Left ventricle myocardium superior (tissue), 1 donor: ENCODE measurements around the gene HMCN1. TPM values are rescaled to one million over a fixed set of nuclear protein-coding genes. Genes with fewer than 3 reads are reported as not detected.
"Not testable (repeated sequence)": the region's sequence is repeated elsewhere in the genome, so short reads cannot be mapped to it uniquely, and the experiment has no call there.

Experiments
- ATAC-seq: fragments of 200-7000 bp; cut with Tn5 transposase; one replicate; pipeline ENCODE4 v1.9.1; 2020; ENCODE audit warnings: mild to moderate bottlenecking, moderate library complexity
- DNase-seq: peaks from one replicate; pipeline ENCODE4 v3.0.0-alpha.2; 2020
- intact Hi-C: fragments of 100-400 bp; cut with micrococcal nuclease; formaldehyde crosslinking; loops from one replicate; pipeline ENCODE4 v1.11.0; 2022
- total RNA-seq: library from RNA; stranded (reverse); fragmentation: NEBNext Ultra II Directional; extraction: Animal tissue kit (Norgen Biotek cat#: 25700); gene quantifications from one replicate; pipeline ENCODE4 v1.2.1, GENCODE V29; 2021
- donor health status: DM: no; HTN: yes; CAD: no; lungs with severe emphysema.

The HMCN1 gene
- total RNA-seq, 1 donor from 2014 or later, result 3.8 TPM

DNA sequence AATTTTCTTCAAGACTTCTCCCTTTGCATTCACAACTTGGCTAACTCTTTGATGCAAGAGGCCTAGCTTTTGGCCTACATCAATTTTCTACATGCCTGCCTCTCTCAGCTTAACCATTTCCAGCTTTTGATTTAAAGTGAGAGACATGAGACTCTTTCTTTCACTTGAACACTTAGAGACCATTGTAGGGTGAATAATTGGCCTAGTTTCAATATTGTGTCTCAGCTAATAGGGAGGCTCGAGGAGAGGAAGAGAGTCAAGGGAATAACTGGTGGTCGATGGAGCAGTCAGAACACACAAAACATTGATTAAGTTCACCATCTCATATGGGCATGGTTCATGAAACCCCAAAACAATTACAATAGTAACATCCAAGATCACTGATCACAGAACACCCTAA, 415.4 kb downstream of the HMCN1 start:
- ATAC-seq (no peak), DNase-seq (no peak)
- intact Hi-C loops, result no loop called here

DNA sequence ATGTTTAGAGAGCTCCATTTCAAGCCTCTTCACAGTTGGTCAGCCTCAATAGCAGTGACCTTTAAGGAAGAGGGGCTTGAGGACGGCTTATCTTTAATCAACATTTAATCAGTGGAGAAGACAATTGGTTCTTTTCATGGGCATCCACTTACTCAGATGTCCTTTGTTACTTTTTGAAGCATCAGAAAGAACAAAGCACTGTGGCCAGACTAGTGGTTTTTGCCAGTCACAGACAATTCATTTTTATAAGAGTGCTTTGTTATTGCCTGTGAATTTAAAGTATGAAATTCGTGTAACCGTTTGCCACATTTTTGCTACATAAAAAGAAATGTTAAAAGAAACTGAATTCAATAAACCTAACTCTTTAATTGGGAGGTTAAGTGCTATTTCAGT, 418.0 kb downstream of the HMCN1 start:
- ATAC-seq (no peak), DNase-seq (no peak)
- intact Hi-C loops, result no loop called here

- ATAC-seq (no peak), DNase-seq (no peak)
- intact Hi-C loops, result no loop called here
Measured at GRCh38 chr1:186152620-186153239, 418.5 kb downstream of the HMCN1 start.

- DNase-seq (no peak), ATAC-seq (no peak)
- intact Hi-C loops, result no loop called here
Measured at GRCh38 chr1:186154651-186155050, 420.5 kb downstream of the HMCN1 start.

GRCh38 chr1:186155594-186155993, 421.4 kb downstream of the HMCN1 start:
- no peak for DNase-seq
- no peak for ATAC-seq
- intact Hi-C loops, result no loop called here

DNA sequence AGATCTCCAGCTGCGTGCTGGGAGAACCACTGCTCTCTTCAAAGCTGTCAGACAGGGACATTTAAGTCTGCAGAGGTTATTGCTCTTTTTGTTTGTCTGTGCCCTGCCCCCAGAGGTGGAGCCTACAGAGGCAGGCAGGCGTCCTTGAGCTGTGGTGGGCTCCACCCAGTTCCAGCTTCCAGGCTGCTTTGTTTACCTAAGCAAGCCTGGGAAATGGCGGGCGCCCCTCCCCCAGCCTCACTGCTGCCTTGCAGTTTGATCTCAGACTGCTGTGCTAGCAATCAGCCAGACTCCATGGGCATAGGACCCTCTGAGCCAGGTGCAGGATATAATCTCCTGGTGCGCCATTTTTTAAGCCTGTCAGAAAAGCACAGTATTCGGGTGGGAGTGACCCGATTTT, 428.7 kb downstream of the HMCN1 start:
- intact Hi-C loops, DNase-seq, ATAC-seq: not testable (repeated sequence)

GRCh38 chr1:186164773-186165172, 430.6 kb downstream of the HMCN1 start:
- DNase-seq (no peak), ATAC-seq (no peak)
- intact Hi-C loops, result no loop called here

- ATAC-seq, result no peak
- intact Hi-C loops, result no loop called here
- no peak for DNase-seq
Measured at GRCh38 chr1:186165303-186165702, 431.1 kb downstream of the HMCN1 start.

DNA sequence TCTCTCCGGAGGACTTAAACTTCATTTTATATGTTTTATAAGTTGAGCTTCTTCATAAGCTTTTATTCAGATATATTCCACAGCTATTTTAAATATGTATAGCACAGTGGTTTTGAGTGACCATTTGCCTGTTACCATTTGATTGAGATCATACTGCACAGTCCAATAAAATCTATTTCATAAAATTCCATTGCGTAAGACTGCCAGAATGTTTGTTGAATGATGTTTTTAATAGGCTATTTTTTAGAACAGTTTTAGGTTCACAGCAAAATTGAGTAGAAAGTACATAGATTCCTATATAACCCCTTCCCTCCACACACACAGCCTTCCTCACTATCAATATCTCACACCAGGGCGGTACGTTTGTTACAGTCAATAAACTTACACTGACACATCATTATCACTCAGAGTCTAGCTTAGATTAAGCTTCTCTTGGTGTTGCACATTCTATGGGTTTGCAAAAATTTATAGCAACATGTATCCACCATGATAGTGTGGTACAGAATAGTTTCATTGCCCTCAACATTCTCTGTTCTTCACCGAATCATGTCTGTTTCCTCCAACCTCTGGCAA, 433.0 kb downstream of the HMCN1 start:
- no peak for ATAC-seq
- intact Hi-C loops, result no loop called here
- no peak for DNase-seq

GRCh38 chr1:186175588-186175987, 441.4 kb downstream of the HMCN1 start:
- no peak for DNase-seq
- intact Hi-C loops, result no loop called here

DNA sequence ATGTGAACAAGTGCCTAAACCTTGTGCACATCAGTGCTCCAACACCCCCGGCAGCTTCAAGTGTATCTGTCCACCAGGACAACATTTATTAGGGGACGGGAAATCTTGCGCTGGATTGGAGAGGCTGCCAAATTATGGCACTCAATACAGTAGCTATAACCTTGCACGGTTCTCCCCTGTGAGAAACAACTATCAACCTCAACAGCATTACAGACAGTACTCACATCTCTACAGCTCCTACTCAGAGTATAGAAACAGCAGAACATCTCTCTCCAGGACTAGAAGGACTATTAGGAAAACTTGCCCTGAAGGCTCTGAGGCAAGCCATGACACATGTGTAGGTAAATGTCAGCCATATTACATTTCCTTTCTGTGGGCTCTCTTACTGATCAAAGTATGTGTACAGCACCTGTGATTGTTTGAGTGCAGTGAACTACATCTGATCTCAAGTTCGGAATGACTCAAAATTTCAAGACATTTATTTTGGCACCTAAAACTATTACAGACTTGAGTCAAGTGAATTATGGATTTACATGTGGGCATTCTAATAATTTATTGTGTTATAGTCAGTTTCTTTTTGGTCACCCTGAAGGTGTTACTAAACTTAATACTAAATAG, 444.3 kb downstream of the HMCN1 start:
- intact Hi-C loops, result no loop called here
- DNase-seq (no peak), ATAC-seq (no peak)

More at GRCh38 chr1:186175588-186175987, 441.4 kb downstream of the HMCN1 start:
- ATAC-seq, result no peak

DNA sequence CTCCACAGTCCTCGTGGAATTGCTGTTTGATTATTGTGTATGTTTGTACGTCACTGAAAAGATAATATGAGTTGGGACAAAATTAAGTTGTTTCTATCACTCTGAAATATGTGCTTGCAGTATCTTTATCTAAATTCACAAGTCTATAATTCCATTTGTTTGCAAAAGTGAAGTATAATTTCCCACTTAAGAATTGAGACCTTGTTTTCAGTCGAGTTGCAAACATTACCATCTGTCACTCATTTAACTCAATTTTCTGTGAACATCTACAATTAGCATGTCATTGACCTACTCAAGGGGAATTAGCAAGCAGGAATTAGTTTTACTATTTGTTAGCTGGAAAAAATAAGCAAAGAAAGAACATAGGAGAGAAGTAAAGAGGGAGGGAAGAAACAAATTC, 445.0 kb downstream of the HMCN1 start:
- no peak for DNase-seq
- intact Hi-C loops, result no loop called here
- ATAC-seq, result no peak

GRCh38 chr1:186183219-186183618, 449.0 kb downstream of the HMCN1 start:
- intact Hi-C loops, result no loop called here
- DNase-seq (no peak), ATAC-seq (peak; percentile 69)

GRCh38 chr1:186183970-186184628, 449.9 kb downstream of the HMCN1 start:
- DNase-seq, result no peak
- intact Hi-C loops, result no loop called here
- no peak for ATAC-seq

DNA sequence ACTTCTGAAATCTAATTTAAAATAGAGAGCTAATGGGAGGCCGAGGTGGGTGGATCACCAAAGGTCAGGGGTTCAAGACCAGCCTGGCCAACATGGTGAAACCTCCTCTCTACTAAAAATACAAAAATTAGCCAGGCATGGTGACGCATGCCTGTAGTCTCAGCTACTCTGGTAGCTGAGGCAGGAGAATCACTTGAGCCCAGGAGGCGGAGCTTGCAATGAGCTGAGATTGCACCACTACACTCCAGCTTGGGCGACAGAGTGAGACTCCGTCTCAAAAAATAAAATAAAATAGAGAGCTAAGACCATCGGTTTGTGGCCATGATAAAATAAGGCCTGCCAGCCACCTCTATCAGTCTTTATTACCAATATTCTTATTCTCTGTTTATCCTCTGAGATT, 452.1 kb downstream of the HMCN1 start:
- ATAC-seq, intact Hi-C loops, DNase-seq: not testable (repeated sequence)

DNA sequence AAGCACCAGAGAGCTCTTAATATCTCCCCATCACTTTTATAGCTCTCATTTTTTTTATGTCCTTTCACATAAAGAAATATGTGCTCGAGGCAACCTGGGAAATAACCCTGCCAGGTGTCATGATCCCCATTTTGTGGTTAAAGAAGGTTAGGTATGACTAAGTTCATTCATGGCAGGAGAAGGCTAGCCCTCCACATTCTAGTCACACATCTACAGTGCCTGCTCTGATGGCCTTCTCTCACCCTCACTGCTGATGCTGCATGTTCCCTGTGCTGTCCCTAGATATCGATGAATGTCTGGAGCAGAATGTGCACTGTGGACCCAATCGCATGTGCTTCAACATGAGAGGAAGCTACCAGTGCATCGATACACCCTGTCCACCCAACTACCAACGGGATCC, 453.4 kb downstream of the HMCN1 start:
- DNase-seq (no peak), ATAC-seq (no peak)
- intact Hi-C loops, result no loop called here

DNA sequence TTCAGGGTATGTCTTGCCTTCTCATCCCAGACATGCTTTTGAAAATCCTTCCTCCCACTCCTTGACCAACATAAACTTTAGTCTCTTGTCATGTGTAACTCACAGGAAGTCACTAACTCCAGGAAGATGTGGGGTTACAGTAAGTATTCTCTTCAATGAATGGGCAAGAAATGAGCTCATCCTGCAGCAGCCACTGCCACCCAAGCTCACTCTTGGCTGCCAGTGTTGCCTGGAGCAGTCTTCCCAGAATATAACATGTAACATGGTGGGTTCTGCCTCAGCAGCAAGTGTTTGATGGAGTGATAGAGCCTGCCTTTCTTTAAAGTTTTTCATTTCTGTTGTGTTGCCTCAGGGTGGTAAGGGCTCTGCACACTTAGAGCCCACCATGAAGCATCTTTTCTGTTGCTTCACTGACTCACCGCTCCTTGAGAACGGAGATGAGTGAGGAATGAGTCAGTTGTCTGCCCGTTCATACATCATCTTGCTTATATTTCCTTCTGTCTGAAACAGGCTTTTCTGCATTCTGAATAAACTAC, 453.9 kb downstream of the HMCN1 start:
- DNase-seq (no peak), ATAC-seq (no peak)
- intact Hi-C loops, result no loop called here

DNA sequence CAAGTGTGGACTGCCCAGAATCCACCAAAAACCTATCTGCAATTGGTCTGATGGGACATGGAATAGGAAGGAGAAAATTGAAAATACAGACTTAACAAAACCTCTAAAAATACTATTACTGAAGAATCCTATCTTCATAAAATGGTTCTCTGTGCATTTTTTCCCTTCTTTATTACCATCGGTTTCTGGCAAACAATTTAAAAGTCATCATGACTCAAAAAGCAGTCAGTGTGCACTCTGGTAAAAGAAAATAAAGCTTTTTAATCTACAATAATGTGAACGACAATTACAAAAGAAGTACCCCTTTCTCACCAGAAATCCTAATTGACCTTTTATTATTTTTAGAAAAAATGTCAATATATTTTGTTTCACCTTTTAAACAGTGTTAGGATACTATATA, 454.5 kb downstream of the HMCN1 start:
- ATAC-seq (no peak), DNase-seq (no peak)
- intact Hi-C loops, result no loop called here

DNA sequence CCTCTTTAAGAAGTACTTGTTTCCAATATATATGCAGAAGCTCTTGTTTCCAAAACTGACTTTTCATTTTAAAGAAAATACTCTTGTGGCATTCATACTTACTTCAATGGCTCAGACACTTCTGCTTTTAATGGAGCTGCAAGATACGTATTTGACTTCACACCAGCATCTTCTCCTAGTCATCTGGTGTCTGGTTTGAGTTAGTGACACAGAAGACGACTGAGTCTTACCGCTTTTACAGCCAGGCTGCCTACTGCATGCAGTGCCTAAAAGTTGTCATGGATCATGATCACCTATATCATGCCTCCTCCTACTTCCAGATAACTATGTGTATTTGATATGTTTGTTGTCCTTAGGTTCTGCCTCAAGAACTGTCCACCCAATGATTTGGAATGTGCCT, 455.0 kb downstream of the HMCN1 start:
- no peak for ATAC-seq
- intact Hi-C loops, result no loop called here
- DNase-seq, result no peak

DNA sequence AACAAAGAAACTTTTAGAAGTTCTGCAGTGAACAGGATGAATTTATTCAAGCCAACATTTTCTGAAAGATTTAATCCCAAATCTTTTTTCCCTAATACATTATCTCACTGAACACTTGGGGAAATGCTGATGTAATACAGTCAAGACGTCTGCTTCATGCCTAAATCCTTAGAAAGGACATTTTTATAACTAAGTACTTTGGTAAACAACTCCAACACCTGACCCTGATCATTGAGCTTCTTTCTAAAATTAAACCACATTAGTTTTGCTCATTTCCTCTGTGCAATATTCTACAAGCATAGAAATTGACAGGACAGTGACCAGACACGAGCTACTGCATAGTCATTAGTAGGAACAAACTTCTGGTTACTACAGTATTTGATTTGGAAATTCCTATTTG, 457.3 kb downstream of the HMCN1 start:
- no peak for DNase-seq
- intact Hi-C loops, result no loop called here

More for the DNA sequence above, 457.3 kb downstream of the HMCN1 start:
- no peak for ATAC-seq
